HCT116 (cell line): ENCODE measurements around the gene PYDC2. TPM values are rescaled to one million over a fixed set of nuclear protein-coding genes. Genes with fewer than 3 reads are reported as not detected.

Experiments
- ATAC-seq: fragments of 200-7000 bp; cut with Tn5 transposase; 2 replicates; pipeline ENCODE4 v1.9.1; 2020; ENCODE audit warnings: mild to moderate bottlenecking, moderate library complexity
- BruUV-seq: library from RNA; stranded (reverse); fragments of 400-500 nt; replicated peaks from 2 replicates; lab custom pipeline; 2021; lab: Mats Ljungman, UMichigan
- CTCF ChIA-PET: fragments of 300-600 bp; sonication (Branson Sonifier 250); formaldehyde crosslinking; loops from one replicate; lab custom pipeline; 2021; ENCODE audit warnings: antibody characterized with exemption; lab: Charles Lee
- POLR2A ChIA-PET: fragments of 300-600, 350-600 bp; sonication (Branson Sonifier 250); formaldehyde crosslinking; loops from one replicate; lab custom pipeline; 2021; ENCODE audit warnings: antibody characterized with exemption; lab: Charles Lee
- RAD21 ChIA-PET, 2 experiments: fragments of 300-600 bp; sonication (Branson Sonifier 250); formaldehyde crosslinking; loops; one replicate each; lab custom pipeline; 2023; ENCODE audit warnings: low total read pairs in 2 of 2; ENCODE audit not compliant: uncharacterized antibody in 2 of 2, unreplicated experiment in 2 of 2, low non-redundant PET in 1 of 2; lab: Charles Lee
- DNase-seq: peaks from one replicate; pipeline ENCODE4 v3.0.0-alpha.2; 2010; ENCODE audit warnings: low read depth, low spot score
- H2AFZ ChIP-seq: fragments of 200-600 bp; shearing (Covaris generic), sonication (generic); 2 replicates; pipeline ENCODE4 v1.6.1; 2017; ENCODE audit warnings: low read depth, mixed run types, mixed read lengths, antibody characterized with exemption, low read length; ENCODE audit not compliant: poor library complexity, severe bottlenecking
- H3K27ac ChIP-seq: 2 replicates; pipeline ENCODE4 v1.5.1; 2012; ENCODE audit warnings: low read depth, low read length
- H3K27me3 ChIP-seq: fragments of 200-600 bp; sonication (generic); 2 replicates; pipeline ENCODE4 v1.6.1; 2016; ENCODE audit warnings: mixed run types, low read length, mixed read lengths; ENCODE audit not compliant: insufficient read depth
- H3K36me3 ChIP-seq, 2 experiments: fragments of 200-500 bp in 1 of 2; fragments of 200-600 bp in 1 of 2; sonication (Bioruptor generic) in 1 of 2; sonication (generic) in 1 of 2; 2 replicates each; pipeline versions ENCODE4 v1.5.1 to v1.6.1; 2014 to 2016; ENCODE audit warnings: low read length in 2 of 2, inconsistent platforms in 1 of 2, mixed read lengths in 1 of 2, mixed run types in 1 of 2; ENCODE audit not compliant: insufficient read depth in 2 of 2, control insufficient read depth in 1 of 2
- H3K4me1 ChIP-seq, 2 experiments: fragments of 200-600 bp in 1 of 2; sonication (generic) in 1 of 2; 2 replicates each; pipeline versions ENCODE4 v1.5.1 to v1.6.1; 2012 to 2017; ENCODE audit warnings: low read length in 2 of 2, inconsistent platforms in 1 of 2, mild to moderate bottlenecking in 1 of 2, mixed read lengths in 1 of 2, mixed run types in 1 of 2, moderate library complexity in 1 of 2; ENCODE audit not compliant: insufficient read depth in 2 of 2, control insufficient read depth in 1 of 2
- H3K4me2 ChIP-seq: fragments of 200-600 bp; sonication (generic); 2 replicates; pipeline ENCODE4 v1.6.1; 2017; ENCODE audit warnings: mixed run types, low read length, mixed read lengths
- H3K4me3 ChIP-seq, 2 experiments: fragments of 200-600 bp in 1 of 2; sonication (generic) in 1 of 2; replicated peaks in 1 of 2; 2 replicates each; pipeline ENCODE4 v1.5.1; 2011 to 2016; ENCODE audit warnings: low read length in 2 of 2, control low read depth in 1 of 2, low read depth in 1 of 2, mild to moderate bottlenecking in 1 of 2, mixed read lengths in 1 of 2, mixed run types in 1 of 2
- H3K79me2 ChIP-seq: fragments of 200-600 bp; sonication (generic); 2 replicates; pipeline ENCODE4 v1.6.1; 2017; ENCODE audit warnings: mild to moderate bottlenecking, mixed run types, low read length, moderate library complexity, mixed read lengths; ENCODE audit not compliant: insufficient read depth
- H3K9ac ChIP-seq: fragments of 200-600 bp; sonication (generic); 2 replicates; pipeline ENCODE4 v1.6.1; 2016; ENCODE audit warnings: low read length, mixed read lengths
- H3K9me2 ChIP-seq: fragments of 200-600 bp; sonication (generic), shearing (Covaris generic); 2 replicates; pipeline ENCODE4 v1.6.1; 2017; ENCODE audit warnings: mixed run types, mild to moderate bottlenecking, moderate library complexity; ENCODE audit not compliant: insufficient read depth
- H3K9me3 ChIP-seq, 2 experiments: fragments of 200-500 bp in 1 of 2; fragments of 200-600 bp in 1 of 2; sonication (Bioruptor generic) in 1 of 2; sonication (generic) in 1 of 2; 2 replicates each; pipeline ENCODE4 v1.6.1; 2014 to 2017; ENCODE audit warnings: low read length in 2 of 2, mixed read lengths in 2 of 2, inconsistent platforms in 1 of 2, low read depth in 1 of 2, mild to moderate bottlenecking in 1 of 2, mixed run types in 1 of 2, moderate library complexity in 1 of 2; ENCODE audit not compliant: control insufficient read depth in 1 of 2, insufficient read depth in 1 of 2
- H4K20me1 ChIP-seq: fragments of 200-600 bp; sonication (generic), shearing (Covaris generic); 2 replicates; pipeline ENCODE4 v1.6.1; 2017; ENCODE audit warnings: mixed run types, mild to moderate bottlenecking, moderate library complexity; ENCODE audit not compliant: insufficient read depth
- CEBPB ChIP-seq: IDR thresholded peaks from 2 replicates; pipeline ENCODE4 v1.6.1; 2012; ENCODE audit warnings: low read depth
- CTCF ChIP-seq, 3 experiments: fragments of 200-600 bp in 1 of 3; sonication (generic) in 1 of 3; IDR thresholded peaks in 2 of 3; conservative IDR thresholded peaks in 1 of 3; 2 replicates each; pipeline ENCODE4 v1.5.1; 2012 to 2017; ENCODE audit warnings: low read depth in 2 of 3, low read length in 2 of 3, antibody characterized with exemption in 1 of 3, borderline replicate concordance in 1 of 3, control low read depth in 1 of 3, mild to moderate bottlenecking in 1 of 3, mixed read lengths in 1 of 3, mixed run types in 1 of 3, moderate library complexity in 1 of 3; ENCODE audit not compliant: insufficient read depth in 1 of 3
- JUND ChIP-seq: IDR thresholded peaks from 2 replicates; pipeline ENCODE4 v1.6.1; 2012
- MAX ChIP-seq: IDR thresholded peaks from 2 replicates; pipeline ENCODE4 v1.6.1; 2012
- SIN3A ChIP-seq: IDR thresholded peaks from 2 replicates; pipeline ENCODE4 v1.6.1; 2012; ENCODE audit warnings: low read depth
- TCF7L2 ChIP-seq: IDR thresholded peaks from 2 replicates; pipeline ENCODE4 v1.7.0; 2011; ENCODE audit warnings: borderline replicate concordance, inconsistent platforms; ENCODE audit not compliant: insufficient read depth, insufficient read length; ENCODE audit errors: extremely low read depth
- ZBTB33 ChIP-seq: IDR thresholded peaks from 2 replicates; pipeline ENCODE4 v1.6.1; 2011; ENCODE audit warnings: mild to moderate bottlenecking, low read length, moderate library complexity; ENCODE audit not compliant: insufficient replicate concordance; ENCODE audit errors: extremely low read depth
- intact Hi-C: fragments of 100-400 bp; cut with micrococcal nuclease; formaldehyde crosslinking; loops from 2 replicates; pipeline ENCODE4 v1.10.0; 2022
- total RNA-seq: library from RNA; stranded (reverse); gene quantifications from one replicate; pipeline ENCODE4 v1.2.1, GENCODE V29; 2021; ENCODE audit not compliant: unreplicated experiment

Gene PYDC2
- total RNA-seq, 1 experiment from 2014 or later = not detected

- TF ChIP-seq CTCF (IDR thresholded peaks at IDR 0.05 in 2 of 3, conservative IDR thresholded peaks at IDR 0.05 in 1 of 3; ENCODE audit: borderline replicate concordance in 1 of 3, insufficient read depth in 1 of 3, low read depth in 2 of 3, low read length in 2 of 3) = no peak
- TF ChIP-seq, all 23 proteins: peak for 0
Measured at GRCh38 chr3:191431160-191431822, 29.7 kb upstream of the PYDC2 start (continued).

GRCh38 chr3:191432162-191432561, 28.8 kb upstream of the PYDC2 start:
- Histone ChIP-seq H3K79me2 (no peaks in the 10 kb centered on the region), H3K27me3 (no peaks in the 10 kb centered on the region), H3K9ac (no peak overlapping the region), H3K4me1 (no peaks in the 10 kb centered on the region), H2AFZ (no peak overlapping the region), H3K27ac (no peak overlapping the region), H3K36me3 (no peaks in the 10 kb centered on the region), H4K20me1 (no peaks in the 10 kb centered on the region), H3K4me2 (no peak overlapping the region), H3K4me3 (no peak overlapping the region), H3K9me3 (no peaks in the 10 kb centered on the region), H3K9me2 (no peaks in the 10 kb centered on the region)
- TF ChIP-seq CEBPB (no peak), ZBTB33 (no peak), JUND (no peak), TCF7L2 (no peak), CTCF (IDR thresholded peaks at IDR 0.05 in 2 of 3, conservative IDR thresholded peaks at IDR 0.05 in 1 of 3; ENCODE audit: borderline replicate concordance in 1 of 3, insufficient read depth in 1 of 3, low read depth in 2 of 3, low read length in 2 of 3) (no peak), SIN3A (no peak), MAX (no peak)
- ATAC-seq (no peak), DNase-seq (no peak)
- POLR2A ChIA-PET = no interaction called here
- BruUV-seq = no TSS peak
- CTCF ChIA-PET = no interaction called here
- RAD21 ChIA-PET = no interaction called here
- intact Hi-C loops = no loop called here
